CD4-positive, alpha-beta T cell treated with Interleukin-4 for 1 hour (primary cell): ENCODE data around the gene CFAP46.
"Not testable (repeated sequence)": the region's sequence is repeated elsewhere in the genome, so short reads cannot be mapped to it uniquely, and the experiment has no call there.

Experiments used
- DNase-seq, 2 donors: peaks; one replicate each; pipeline ENCODE4 v3.0.0-alpha.2; 2020 to 2022

CFAP46 gene

DNA sequence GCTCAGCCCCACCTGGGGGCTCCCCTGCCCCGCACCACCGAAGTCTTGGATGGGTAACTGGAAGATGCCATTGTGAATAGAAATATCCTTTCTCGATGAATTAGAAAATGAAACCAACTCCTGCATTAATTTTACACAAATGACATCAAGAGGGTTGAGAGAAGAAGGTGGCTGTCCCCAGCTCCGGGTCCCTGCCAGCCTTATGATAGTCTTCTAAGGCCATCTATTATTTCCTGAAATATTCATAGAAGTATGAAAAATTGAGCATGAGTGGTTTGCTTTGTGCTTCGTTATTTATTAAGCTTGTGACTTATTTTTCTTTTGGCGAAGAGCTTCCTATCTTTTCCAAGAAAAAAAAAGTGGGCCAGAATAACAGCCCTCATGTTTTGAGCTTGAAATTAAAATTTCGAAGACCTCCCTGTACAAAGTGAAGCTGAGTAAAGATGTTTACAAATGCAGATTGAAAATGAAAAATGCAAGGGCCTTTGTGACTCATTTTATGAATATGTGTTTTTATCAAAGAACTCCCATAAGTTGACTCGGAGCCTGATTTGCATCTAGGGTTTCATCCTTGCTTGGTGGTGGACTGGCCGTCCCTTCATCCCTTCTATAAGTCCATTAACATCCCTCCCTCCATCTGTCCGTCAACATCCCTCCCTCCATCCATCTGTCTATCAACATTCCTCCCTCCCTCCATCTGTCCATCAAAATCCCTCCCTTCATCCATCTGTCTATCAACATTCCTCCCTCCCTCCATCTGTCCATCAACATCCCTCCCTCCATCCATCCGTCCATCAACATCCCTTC is 20.5 kb upstream of the CFAP46 start:
- DNase-seq, result no peak

DNA sequence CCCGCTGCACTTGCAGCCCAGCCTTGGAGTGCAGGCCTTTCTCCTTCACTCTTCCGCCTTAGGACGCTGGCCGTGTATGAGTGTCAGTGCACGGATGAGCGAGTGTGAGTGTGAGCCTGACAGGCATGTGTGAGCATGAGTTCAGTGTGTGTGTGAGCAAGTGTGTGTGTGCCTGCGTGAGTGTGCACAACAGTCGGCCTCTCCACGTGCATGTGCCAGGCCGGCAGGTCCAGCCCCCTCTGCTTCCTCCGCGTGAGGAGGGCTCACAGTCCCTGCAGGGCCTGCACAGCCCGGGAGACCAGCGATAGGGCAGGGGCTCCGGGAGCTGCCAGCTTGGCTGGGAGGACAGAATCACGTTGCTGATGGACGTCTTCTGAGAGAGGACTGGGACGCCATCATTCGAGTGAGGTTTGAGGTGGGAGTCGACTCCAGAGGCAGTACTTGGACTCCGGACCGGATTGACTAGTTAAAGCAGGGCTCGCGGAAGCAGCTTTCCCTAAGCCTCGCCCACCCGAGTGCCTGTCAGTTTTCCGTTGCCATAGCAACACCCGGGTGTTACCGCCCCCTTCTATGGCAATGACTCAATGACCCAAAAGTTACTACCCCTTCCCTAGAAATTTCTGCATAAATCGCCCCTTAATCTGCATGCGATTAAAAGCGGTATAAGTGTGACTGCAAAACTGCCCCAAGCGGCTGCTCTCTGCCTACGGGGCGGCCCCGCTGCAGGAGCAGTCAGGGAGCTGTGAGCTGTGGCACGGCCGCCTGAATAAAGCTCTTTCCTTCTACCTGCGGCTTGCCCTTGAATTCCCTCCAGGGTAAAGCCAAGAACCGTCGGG is 19.6 kb upstream of the CFAP46 start:
- peak; percentile 66 to 74 for DNase-seq

DNA sequence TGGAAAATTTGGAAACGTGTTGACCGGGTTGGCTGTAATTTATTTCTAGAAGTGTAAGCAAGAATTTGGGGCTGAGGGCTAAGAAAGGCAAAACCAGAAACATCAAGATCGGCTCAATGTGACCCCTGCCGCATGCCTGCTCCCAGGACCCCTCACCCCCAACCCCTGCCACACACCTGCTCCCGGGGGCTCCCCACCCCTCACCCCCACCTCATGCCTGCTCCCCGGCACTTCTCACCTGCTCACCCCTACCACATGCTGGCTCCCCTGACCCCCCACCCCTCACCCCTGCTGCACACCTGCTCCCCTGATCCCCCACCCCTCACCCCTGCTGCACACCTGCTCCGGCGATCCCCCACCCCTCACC is 19.0 kb upstream of the CFAP46 start:
- DNase-seq, result no peak

DNA sequence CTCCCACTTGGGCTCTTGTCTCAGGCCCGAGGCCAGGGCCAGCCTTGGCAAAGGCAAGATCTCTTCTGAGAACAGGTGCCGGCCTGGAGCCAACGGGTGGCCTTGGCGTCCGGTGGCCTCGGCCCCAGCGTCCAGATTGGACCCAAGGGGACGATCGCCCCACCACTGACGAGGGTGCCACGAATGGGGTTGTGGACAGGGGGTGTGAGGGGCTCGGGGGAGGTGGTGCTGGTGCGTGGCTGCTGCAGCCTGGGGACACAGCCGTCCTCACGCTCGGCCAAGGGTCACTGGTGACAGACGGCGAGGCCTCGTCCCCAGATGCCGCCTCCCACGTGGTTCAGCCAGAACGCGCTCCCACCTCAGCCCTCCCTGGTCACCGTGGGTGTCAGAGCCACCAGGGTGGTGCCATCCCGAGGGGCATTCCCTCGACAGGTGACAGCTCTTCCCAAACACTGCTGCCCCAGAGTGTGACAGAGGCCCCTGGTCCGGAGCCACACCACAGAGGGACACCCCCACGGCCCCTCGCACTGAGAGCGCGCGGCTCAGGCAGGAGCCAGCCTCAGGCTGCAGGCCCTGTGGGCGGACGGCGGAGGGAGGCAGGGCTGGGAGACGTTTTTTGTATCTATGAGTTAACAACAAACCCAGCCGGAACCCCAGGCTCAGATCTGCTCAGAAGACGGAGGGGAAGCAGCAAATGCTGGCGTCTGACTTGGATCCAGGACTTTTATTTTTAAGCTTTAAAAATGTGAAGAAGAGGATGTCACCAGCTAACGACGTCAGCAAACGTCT is 18.5 kb upstream of the CFAP46 start:
- DNase-seq, result no peak

DNA sequence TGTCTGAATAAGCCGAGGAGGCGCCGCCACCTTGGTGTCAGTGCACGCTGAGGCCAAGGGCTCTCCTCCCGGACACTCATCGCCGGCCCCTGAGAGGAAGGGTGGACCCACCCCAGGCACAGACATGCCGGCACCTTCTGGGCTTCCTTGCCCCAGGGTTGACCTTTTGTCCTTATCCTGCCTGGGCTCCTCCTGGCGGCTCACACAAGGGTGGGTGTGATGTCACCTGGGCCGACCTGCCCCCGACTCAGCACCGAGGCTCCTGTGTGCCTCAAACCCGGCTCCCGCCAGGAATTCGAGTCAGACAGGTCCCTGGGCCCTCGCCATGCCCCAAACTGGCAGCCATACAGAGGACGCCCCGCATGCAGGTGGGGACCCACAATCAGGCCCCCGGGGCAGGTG is 17.7 kb upstream of the CFAP46 start:
- DNase-seq, result no peak

DNA sequence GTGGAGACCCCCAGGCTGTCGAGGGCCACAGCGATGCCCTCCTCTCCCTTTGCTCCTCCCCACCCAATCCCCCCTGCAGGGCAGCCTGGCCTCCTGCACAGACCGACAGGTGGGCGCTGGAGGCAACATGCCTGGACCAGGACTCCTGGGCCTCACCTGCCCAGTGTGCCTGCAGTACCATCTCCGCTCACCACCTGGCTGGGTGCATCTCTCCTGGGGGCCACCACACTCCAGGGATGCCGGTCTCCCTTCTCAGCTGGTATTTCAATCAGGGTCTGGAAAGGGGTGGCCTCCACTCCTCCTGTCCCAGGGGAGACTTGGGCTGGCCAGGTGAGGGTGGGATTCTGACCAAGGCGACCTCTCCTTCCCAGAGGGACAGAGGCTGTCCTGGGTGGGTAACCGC is 17.2 kb upstream of the CFAP46 start:
- no peak for DNase-seq

DNA sequence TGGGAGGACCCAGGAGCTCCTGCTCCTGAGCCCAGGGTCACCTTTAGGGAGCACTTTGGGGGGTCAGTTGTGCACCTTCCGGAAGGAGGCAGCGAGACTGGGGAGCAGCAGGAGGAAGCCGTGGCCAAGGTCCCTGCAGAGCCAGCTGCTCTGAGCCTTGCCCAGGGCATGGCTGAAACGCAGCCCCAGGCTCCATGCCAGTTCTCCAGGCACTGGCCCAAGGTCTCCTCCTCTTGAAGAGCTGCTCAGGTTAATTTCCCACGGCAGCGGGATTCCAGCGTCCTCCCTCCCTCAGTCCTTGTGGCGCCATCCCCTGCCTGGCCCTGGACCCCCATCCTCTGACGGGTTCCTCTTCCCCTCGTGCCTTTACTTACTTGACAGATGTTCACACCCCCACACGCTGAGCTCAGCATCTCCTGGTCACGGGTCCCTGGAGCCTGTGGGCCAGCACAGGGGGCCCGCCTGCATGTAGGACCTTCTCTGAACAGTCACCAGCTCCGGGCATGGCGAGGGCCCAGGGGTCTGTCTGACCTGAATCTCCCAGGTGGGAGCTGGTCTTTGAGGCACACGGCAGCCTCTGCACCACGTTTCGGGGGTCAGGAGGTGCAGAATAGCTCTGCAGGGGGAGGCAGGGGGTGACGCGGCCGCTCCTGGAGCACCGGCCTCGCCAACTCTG is 16.7 kb upstream of the CFAP46 start:
- no peak for DNase-seq

DNA sequence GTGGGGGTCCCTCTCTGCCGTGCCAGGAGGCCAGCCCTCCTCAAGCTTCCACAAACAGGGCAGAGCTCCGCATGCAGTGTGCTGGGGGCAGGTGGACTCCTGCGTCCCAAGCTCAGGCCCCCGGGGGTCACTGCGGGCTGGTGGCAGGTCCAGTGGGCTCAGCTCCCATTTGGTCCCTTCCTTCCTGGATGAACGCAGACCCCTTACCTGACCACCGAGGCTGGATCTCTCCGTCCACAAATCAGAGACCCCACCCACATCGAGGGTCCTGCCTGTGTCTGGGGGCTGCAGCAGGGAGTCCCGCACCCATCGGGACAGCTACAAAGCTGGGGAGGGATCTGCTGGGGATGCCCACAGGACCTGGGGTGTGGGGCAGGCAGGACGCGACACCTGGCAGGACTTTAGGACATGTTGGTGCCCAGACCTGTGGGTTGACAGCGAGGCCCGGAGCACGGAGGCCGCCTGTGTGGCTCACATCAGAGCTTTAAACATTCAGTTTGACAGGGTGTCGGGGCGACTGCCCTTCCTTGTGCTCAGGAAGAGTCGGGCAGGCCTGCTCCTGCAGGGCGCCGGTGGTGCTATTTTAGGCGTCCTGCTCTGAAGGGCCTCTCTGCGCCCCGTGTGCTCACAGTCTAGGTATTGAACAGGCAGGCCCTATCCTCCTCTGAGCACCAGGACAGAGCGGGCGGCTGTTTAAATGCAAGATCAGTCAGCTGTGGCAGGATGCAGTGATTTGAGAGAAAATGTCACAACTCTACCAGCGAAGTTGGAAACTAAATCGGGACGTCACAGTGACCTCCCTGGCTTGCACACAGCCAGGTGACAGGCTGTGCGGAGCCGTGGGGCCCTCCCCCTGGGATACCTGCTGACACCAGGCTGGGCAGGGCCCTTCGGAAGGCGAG is 15.9 kb upstream of the CFAP46 start:
- no peak for DNase-seq

DNA sequence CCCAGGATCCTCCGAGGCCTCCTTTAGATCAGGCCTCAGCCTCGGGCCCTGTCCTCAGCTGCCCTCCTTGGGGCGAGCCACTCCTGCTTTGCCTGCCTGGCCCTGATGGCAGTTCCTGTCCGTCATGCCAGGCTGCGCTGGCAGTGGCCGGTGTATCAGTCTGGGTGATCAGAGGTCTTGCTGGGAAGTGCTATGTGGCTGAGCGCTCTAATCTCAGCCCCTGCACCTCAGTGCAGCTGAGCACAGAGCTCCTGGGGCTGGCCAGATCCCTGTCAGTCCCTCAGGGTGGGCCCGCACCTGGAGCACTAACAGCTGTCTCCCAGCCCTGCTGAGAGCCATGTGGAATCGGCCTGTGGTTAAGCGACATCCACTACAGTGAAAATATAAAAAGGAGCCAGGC is 14.8 kb upstream of the CFAP46 start:
- no peak for DNase-seq

DNA sequence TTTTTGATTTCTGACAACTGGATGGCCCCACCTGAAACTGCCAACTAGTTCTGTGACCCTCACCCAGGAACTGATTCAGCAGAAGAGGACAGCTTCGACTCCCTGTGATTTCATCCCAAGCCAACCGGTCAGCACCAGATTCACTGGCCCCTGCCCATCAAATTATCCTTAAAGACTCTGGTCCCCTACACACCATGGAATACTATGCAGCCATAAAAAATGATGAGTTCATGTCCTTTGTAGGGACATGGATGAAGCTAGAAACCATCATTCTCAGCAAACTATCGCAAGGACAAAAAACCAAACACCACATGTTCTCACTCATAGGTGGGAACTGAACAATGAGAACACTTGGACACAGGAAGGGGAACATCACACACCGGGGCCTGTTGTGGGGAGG is 13.9 kb upstream of the CFAP46 start:
- not testable (repeated sequence) for DNase-seq

DNA sequence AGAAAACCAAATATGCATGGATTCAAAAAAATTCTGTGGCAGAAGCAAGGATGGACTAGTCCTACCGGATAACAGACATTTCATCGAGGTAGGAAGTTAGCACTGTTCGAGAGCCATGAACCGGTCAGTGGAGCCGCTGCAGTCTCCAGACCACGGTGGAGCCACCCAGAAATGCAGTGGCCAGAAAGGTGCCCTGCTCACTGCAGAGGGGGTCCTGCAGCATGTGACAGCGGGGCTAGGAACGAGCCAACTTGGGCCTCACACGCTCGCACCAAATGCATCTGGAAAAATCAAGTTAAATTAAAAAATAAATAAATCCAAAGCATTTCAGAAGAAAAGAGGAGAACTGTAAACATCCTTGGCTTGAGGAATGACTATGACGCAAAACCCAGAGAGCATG is 13.1 kb upstream of the CFAP46 start:
- DNase-seq, result no peak

DNA sequence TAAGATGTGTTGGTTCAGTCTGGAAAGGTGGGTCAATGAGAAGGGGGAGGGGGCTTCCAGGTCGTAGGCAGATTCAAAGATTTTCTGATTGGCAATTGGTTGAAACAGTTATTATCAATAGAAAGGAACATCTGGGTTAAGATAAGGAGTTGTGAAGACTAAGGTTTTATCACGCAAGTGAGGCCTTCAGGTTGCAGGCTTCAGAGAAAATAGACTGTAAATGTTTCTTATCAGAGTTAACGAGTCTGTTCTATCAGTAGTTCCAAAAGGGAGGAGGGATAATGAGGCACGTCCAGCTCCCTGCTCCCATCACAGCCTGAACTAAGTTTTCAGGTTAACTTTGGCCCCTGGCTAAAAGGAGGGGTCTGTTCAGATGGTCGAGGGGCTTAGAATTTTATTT is 11.1 kb upstream of the CFAP46 start:
- no peak for DNase-seq

DNA sequence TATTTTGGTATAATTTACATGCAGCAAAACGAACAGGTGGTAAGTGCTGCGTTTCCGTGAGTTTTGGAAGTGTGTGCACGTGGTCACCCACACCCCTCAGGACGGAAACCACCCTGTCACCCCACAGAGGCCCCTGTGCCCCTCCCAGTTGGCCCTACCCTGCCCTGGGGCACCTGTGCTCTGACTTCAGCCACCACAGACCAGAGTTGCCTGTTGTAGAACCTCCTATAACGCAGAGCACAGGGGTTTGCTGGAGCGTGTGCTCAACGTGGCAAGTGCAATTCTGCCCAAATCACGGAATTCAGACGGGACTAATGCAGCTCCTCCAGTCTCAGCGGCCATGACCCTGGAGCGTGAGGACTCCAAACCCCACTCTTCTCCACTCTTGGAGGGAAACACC is 9.6 kb upstream of the CFAP46 start:
- DNase-seq, result no peak

DNA sequence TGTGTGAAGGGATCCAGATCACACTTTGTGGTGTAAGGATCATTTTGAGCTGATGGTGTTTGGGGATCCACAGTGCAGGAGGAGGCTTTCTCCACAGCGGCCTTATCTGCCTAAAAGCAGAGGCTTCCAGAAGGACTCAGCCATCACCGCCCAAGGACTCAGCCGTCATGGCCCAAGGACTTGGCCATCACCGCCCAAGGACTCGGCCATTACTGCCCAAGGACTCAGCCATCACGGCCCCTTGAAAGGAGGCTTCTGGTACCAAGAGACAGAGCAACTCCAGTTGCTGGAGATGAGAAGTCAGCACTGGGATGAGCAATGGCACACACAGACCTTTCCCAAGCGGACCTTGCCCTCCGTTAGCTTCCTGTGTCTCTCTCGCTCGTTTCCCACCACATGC is 6.0 kb upstream of the CFAP46 start:
- no peak for DNase-seq

DNA sequence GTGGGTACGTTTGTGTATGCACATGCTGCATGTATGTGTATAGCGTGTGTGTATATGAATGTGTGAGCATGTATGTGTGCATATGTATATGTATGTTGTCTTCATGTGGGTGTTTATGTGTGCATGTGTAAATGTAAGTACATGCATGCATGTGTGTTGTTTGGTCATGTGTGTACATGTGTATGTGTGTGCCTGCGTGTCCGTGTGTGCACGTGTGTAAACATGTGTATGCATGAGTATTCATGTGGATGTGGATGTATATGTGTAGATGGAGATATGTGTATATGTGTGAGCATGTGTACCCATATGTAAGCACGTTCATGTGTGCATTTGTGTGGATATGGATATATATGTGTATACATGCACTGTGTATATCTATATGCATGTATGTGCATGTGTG is 5.5 kb upstream of the CFAP46 start:
- DNase-seq, result no peak

DNA sequence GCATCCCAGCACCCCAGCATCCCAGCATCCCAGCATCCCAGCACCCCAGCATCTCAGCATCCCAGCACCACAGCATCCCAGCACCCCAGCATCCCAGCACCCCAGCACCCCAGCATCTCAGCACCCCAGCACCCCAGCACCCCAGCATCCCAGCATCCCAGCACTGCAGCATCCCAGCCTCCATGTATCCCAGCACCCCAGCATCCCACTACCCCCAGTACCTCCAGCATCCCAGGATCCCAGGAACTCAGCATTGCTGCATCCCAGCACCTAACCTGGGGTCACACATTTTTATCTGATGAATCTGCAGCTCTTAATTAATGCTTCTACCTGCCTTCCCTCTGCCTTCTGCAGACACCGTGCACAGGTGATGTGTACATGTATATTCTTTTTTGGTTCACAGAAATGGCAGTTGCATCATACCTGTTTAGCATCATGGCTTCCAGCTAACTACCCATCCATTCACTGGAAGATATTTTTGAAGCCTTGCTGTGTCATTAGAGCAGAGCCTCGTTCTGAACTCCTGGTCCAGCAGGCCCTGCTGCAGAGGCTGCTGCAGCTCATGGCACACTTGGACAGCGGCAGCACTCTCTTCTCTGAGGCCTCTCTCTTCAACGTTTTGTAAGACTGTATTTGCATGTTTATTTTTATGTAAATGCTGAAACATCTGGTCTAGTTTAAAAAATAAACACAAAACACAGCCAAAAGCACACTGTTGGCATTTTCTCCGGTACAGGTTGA is 4.6 kb upstream of the CFAP46 start:
- no peak for DNase-seq

DNA sequence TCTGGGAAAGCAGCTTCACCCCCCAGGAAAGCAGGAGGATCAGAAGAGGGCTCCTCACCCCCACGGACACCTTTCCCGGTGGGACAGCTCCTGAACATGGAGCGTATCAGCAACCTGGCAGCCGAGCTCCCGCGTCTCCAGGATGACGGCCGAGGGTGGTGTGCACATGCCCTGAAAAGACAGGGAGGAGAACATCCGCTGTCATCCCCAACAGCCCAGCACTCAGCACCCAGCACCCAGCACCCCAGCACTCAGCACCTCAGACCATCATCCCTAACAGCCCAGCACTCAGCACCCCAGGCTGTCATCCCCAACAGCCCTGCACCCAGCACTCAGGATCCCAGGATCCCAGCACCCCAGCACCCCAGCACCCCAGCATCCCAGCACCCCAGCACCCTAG is 3.9 kb upstream of the CFAP46 start:
- DNase-seq, result no peak

DNA sequence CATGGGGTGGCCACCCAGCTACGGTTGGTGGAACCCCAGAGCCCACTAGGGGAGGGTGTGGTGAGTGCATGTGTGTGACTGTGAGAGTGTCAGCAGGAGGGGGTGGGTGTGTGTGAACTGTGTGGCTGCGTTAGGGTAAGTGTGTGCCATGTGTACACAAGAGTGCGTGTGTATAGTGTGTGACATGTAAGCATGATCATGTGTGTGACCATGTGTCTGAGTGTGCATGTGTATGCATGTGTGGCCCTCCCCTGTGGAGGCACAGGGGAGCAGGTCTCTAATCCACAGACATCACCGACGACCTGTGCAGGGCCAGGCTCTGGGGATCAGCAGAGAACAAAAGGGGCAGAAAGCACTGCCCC is 3.5 kb upstream of the CFAP46 start:
- no peak for DNase-seq

DNA sequence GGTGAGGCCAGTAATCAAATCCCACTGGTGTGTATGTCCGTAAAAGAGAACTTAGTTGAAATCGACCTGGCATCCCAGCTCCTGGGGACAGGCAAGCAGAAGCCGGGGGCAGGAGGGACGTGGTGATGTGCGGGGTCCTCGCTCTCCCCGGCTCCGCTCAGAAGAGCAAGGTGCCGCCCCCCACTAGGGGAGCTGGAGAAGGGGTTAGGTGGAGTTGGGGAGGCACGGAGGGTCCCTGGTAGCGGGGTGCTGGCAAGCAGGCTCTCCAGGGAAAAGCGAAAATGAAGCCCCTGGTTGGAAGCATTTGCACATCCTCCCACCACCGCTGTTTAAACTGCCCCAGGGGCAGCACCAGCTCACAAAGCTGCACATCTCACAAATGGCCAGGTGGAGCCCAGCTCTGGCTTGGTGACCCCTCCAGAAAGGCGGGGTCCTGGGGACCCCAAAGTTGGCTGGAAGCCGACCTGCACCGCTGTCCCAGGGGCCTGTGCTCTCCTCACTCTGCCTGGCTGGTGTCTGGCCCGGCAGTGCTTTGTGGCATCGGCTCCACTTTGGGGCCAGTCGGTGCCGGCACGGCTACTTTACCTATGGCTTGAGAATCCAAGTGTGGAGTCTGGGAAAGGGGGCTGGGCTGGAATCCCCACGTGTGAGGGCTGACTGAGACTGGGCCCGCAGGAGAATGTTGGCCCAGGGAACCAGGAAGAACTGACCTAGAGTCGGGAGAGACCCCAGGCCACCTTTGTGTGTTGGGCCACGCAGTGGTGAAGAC is 2.9 kb upstream of the CFAP46 start:
- no peak for DNase-seq

DNA sequence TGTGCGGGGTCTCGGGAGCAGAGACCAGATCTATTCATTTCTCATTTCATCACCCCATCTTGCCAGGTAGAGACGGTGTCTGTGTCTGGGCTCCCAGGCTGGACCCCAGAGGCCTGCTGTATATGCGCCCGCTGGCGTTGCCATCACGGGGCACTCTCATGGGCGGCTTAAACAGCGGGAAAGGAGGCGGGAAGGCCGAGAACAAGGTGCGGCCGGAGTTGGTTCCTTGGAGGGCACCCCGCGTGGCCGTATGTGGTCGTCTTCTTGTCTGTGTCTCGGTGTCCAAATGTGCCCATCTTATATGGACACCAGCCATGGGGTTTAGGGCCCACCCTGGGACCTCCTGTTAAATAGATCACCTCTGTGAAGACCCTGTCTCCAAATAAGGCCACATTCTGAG is 2.1 kb upstream of the CFAP46 start:
- no peak for DNase-seq
